G401 (cell line): ENCODE measurements around the gene RGS3. TPM values are rescaled to one million over a fixed set of nuclear protein-coding genes. Genes with fewer than 3 reads are reported as not detected.
A peak's percentile ranks its signal among the peaks of the same experiment; 100 is the strongest.

Experiments used
- DNase-seq: peaks from one replicate; pipeline ENCODE4 v3.0.0-alpha.2; 2015; ENCODE audit warnings: low spot score
- in situ Hi-C: cut with HindIII; loops from 2 replicates; pipeline ENCODE4 v1.10.0; 2016; ENCODE audit warnings: low sequenced_read_pairs, mixed read lengths
- total RNA-seq: library from RNA; depleted of rRNA; stranded (reverse); fragments of >200 nt; shearing (Covaris generic); gene quantifications from 2 replicates; pipeline ENCODE4 v1.2.3, GENCODE V29; 2014

Gene RGS3
- total RNA-seq, 1 experiment from 2014 or later: 144 TPM

- DNase-seq: no peak
- in situ Hi-C loops: no loop called here
These were observed 96.6 kb downstream of the RGS3 start for GRCh38 chr9:113559834-113560800.

GRCh38 chr9:113562653-113563381 is 99.3 kb downstream of the RGS3 start:
- no peak for DNase-seq
- in situ Hi-C loops: no loop called here

DNA sequence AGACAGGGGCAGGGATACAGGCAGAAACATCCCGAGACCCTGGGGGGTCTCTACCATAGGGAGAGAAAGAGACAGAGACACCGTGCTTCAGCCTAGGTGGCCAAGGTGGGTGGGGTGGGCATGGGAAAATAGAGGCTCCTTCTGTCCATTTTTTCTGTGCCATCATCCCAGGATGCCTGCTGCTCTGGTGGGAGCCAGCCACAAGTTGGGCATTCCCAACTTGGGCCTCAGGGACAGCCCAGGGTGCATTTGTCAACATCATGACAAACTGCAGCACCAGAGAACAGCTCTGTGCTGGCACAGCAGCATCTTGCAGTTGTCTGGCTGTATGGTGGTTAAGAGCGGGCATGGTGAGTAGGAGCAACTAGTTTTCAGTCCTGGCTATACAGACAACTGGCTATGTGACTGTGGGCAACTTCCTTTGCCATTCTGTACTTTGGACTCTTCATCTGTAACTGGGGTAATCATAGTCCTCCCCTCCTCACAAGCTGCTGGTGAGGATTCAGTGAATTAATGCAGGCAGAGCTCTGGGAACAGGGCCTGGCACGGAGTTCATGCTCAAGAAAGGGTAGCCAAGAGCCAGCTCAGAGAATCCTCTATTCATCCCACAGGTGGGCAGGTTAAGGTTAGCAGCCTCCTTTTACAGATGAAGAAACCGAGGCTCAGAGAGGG is 100.4 kb downstream of the RGS3 start:
- in situ Hi-C loops: no loop called here

DNA sequence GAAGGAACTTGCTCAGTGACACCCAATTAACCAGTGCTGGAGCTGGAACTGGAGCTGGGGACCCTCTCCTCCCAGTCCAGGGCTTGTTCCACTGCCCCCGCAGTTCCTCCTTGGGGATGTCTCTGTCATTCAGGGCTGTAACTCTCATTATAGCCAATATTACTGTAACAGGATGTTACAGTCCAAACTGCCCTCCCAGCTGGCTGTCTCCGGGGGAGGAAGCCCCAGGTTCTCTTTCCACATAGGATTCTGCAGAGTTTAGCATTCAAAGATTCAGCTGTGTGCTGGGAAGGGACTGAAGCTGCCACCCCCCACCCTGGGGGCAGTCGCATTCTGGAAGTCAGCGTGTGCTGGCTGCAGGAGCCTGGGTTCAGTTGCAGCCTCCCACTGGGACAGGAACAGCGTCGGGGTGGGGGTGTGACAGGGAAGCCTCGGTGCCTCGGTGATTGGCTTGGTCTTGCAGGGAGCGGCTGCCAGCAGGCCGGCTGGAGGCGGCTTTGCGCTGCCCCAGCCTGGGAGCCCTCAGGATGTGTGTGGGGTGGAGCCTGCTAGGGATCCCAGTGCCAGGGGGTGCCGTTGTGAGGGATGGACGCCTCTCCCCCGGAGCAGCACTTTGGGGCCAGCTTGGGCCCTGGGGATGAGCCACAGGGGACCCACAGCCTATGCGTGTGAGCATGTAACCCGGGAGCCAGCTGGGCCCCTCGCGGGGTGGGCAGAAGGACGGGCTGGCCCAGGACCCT is 101.1 kb downstream of the RGS3 start:
- in situ Hi-C loops: no loop called here
- DNase-seq: peak; percentile 38

More for the DNA sequence above, 100.4 kb downstream of the RGS3 start:
- no peak for DNase-seq

DNA sequence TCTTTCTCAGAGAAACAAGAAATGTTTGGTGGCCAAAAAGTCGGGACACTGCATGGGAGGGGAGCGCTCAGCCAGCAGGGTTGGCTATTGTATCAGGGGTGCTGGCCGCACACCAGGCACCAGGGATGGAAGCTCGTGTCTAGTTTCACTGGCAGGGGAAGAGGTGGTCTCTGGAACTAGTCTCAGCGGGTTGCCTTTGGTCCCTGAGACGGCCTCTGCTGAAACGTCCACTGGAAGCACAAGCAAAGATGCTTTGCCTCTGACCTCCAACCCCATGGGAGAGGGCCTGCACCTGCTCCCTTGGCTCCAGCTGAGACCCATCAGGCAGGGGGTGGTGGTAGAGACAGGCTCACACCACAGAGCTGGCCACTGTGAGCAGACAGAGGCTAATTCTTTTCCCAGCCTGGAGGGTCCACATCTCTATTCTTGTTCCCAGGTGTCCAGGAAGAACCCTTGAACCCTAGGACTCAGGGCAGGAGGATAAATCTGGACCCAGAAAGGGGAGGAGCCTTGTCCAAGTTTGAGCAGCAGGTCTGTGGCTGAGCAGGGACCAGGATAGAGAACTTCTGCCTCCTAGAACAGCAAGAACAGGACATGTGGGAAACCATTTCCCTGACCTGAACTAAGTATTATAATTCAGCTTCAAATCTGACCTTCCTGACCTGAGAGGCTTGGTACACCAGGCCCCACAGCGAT is 102.6 kb downstream of the RGS3 start:
- DNase-seq: no peak
- in situ Hi-C loops: no loop called here

DNA sequence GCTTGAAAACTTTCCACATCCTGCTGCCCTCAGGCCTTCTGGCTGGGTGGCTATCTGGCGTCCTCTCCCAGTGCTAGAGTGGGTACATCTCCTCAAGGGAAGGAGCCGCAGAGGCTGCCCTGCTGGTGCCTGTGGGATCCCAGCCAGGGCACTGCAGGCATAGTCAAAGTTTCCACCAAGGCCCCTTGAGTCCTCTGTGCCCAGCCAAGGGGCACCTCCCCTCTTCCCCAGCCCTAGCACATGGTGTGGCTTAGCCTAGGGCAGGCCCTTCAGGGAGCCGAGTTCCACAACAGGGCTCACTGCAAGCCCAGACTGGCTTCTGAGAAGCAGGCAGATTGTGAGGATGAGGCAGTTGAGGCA is 103.2 kb downstream of the RGS3 start:
- no peak for DNase-seq
- in situ Hi-C loops: no loop called here

DNA sequence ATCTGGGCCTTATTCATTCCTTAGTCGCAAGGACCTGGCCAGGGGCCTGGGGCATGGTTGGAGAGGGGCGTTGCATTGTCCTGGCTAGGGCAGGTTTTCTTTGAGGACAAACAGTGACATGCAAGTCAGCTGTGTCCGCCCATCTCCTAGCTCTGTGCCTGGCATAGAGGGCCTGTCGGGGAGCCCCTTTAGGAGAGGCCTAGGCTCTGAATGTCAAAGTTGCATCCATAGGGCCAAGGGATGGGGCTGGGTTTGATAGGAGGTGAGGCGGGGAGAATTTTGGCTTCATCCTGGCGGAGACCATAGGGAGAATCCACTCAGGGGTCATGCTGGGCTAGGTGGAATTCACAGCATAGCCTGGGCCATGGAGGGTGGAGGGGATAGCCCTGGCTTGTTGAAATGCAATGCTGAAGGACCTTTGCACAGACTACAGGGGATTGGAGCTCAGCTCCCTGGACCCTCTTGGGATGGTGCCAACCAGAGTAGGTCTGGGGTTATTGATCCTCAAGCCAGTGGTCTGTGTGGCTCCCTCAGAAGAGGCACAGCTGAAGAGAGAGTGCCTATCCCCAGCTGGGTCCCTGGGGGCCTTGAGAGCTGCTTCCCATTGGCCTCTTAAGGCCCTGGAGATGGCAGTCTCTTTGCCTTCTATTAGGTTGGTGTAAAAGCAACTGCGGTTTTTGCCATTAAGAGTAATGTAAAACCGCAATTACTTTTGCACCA is 104.0 kb downstream of the RGS3 start:
- in situ Hi-C loops: no loop called here

GRCh38 chr9:113568081-113568435 is 104.5 kb downstream of the RGS3 start:
- DNase-seq: no peak
- in situ Hi-C loops: no loop called here

More for the DNA sequence above, 104.0 kb downstream of the RGS3 start:
- DNase-seq: no peak

- in situ Hi-C loops: no loop called here
- DNase-seq: peak; percentile 69
These were observed 105.2 kb downstream of the RGS3 start for GRCh38 chr9:113568571-113569321.

GRCh38 chr9:113569472-113570060 is 106.0 kb downstream of the RGS3 start:
- in situ Hi-C loops: no loop called here
- no peak for DNase-seq

- in situ Hi-C loops: no loop called here
- DNase-seq: no peak
These were observed 106.6 kb downstream of the RGS3 start for GRCh38 chr9:113570106-113570505.

DNA sequence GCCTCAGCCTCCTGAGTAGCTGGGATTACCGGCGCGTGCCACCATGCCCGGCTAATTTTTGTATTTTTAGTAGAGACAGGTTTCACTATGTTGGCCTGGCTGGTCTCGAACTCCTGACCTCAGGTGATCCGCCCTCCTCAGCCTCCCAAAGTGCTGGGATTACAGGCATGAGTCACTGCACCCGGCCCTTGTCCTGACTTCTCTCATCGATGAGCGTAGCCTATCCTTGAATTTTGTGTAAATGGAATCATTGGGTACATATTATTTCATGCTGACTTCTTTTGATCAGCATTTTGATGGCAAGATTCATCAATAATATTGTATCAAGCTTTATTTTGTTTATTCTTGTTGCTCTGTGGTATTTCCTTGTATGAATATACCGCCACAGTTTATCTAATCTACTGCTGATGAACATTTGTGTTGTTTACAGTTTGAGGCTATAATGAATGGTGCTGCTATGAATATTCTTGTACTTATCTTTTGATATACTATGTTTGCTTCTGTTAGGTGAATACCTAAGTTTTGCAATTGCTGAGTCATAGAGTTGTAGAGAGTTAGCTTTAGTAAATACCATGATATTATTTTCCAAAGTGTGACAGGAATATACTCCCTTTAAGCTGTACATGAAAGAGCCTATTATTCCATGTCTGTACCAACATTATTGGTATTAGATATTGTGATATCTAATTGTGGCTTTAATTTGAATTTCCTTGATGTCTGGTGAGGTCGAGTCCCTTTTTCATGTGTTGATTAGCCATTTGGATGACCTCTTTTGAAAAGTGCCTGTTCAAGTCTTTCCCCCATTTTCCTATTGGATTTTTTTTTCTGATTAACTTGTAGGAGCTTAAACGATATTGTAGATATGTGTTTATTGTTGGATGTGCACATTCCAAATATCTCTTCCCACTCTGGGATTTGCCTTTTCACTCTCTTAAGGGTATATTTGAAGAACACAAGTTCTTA is 107.5 kb downstream of the RGS3 start:
- DNase-seq: no peak
- in situ Hi-C loops: no loop called here

DNA sequence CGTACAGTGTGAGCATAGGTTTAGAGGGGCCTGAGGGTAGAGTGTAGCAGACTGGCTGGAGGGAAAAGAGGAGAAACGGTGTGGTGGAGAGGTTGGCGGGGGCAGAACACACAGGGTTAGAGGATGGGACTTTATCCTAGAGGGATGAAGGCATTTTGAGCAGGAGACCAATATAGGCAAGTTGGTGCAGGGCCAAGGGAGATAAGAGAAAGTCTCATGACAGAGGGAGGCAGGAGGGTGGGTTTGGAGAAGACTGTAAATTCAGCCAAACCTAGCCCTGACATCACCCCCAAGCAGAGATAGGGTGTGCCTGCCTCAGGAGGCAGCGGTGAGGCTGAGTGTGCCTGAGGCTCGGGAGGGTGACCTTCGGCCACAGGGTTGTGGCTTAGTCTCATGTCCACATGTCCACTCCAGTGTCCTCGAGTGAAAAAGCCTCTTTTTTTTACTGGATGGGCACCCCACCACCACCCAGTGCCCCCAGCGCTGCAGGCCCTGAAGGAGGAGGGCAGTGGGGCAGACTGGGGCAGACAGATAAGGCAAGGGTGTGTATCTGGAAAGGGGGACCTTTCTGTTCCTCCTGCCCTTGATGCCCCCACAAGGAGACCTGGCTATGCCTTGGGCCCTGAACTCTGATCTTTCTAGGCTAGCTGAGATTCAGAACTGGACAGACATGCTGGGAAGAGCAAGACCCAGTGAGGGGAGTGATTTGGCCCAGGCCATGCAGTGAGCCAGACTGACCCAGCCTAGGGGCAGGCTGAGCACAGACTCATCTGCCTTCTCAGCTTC is 108.7 kb downstream of the RGS3 start:
- in situ Hi-C loops: no loop called here
- no peak for DNase-seq

DNA sequence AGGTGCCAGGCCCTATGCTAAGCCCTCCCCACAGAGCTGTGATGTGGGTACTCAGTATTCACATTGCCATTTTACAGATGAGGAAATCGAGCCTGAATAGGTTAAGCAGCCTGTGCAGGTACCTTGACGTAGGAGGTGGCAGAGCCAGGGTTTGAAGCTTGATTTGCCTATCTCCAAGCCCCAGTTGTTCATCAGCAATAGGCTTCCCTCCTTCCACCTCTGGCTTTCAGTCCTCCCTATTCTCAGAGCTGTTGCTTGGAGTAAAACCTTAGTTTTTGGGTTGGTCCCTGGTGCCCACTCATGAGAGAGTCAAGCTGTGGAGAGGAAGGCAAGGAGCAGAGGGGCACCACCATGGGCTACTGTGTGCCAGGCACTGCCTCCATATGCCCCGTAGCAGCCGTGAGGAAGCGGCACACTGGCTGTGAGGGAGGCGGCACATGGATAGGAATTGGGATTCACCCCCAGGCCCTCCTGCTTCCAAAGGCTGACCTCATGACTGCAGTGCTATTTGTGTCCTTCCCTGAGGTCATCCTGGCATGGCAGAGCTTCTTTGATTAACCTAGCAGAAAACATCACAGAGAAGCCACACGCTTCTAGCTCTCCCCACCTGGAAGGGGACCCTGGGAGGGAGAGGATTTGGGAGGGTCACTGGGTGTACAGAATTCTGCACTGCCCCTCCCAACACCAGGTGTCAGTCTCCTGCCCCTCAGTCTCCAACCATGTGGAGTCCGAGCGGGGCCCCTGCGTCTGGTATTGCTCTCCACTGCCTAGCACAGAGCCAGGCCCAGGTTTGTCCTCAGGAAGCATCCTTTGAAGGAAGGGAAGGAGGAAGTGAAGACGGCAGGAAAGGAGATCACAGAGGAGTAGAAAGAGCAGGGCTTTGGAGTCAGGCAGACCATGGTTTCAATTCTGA is 109.8 kb downstream of the RGS3 start:
- no peak for DNase-seq
- in situ Hi-C loops: no loop called here
